HG02642 (cell line): ENCODE results near the gene CHD3.
"Not testable (repeated sequence)": the region's sequence is repeated elsewhere in the genome, so short reads cannot be mapped to it uniquely, and the experiment has no call there.

Experiments
- ATAC-seq: cut with Tn5 transposase; IDR thresholded peaks from one replicate; pipeline ENCODE4 v1.9.1; 2021; ENCODE audit warnings: mild to moderate bottlenecking; ENCODE audit not compliant: unreplicated experiment, poor library complexity

The CHD3 gene

GRCh38 chr17:7930841-7931631, 42.4 kb downstream of the CHD3 start:
- no peak for ATAC-seq

GRCh38 chr17:7931709-7932482, 43.3 kb downstream of the CHD3 start, which contains the start of the genes CNTROB and TRAPPC1:
CNTROB (plus strand) TSS chr17:7932206; CDS start chr17:7933080, 874 bp downstream.
TRAPPC1 (minus strand) TSS chr17:7931946; CDS start chr17:7931829, 117 bp downstream.
- peak; percentile 97 for ATAC-seq

- peak; percentile 4 for ATAC-seq
Observed at GRCh38 chr17:7932483-7932891, 43.9 kb downstream of the CHD3 start.

GRCh38 chr17:7932949-7933348, 44.4 kb downstream of the CHD3 start:
- no peak for ATAC-seq

- no peak for ATAC-seq
Observed at GRCh38 chr17:7935859-7936258, 47.3 kb downstream of the CHD3 start.

GRCh38 chr17:7940034-7940433, 51.4 kb downstream of the CHD3 start:
- no peak for ATAC-seq

GRCh38 chr17:7940743-7941142, 52.2 kb downstream of the CHD3 start:
- no peak for ATAC-seq

GRCh38 chr17:7943291-7943690, 54.7 kb downstream of the CHD3 start:
- ATAC-seq, result no peak

GRCh38 chr17:7944326-7944725, 55.7 kb downstream of the CHD3 start:
- ATAC-seq, result no peak

GRCh38 chr17:7945651-7946050, 57.1 kb downstream of the CHD3 start:
- ATAC-seq, result no peak

- ATAC-seq, result no peak
Observed at GRCh38 chr17:7946441-7946840, 57.9 kb downstream of the CHD3 start.

GRCh38 chr17:7947651-7948050, 59.1 kb downstream of the CHD3 start:
- no peak for ATAC-seq

GRCh38 chr17:7950578-7950977, 62.0 kb downstream of the CHD3 start:
- no peak for ATAC-seq

- no peak for ATAC-seq
Observed at GRCh38 chr17:7951143-7951792, 62.7 kb downstream of the CHD3 start.

- ATAC-seq, result not testable (repeated sequence)
Observed at GRCh38 chr17:7953266-7953665, 64.7 kb downstream of the CHD3 start.

GRCh38 chr17:7955414-7956227, 67.0 kb downstream of the CHD3 start:
- no peak for ATAC-seq

GRCh38 chr17:7956228-7956965, 67.8 kb downstream of the CHD3 start:
- ATAC-seq, result no peak

- no peak for ATAC-seq
Observed at GRCh38 chr17:7959503-7960253, 71.1 kb downstream of the CHD3 start.

GRCh38 chr17:7961421-7961820, 72.8 kb downstream of the CHD3 start:
- no peak for ATAC-seq
